Measurements from ENCODE around the gene TEX29.

The TEX29 gene

GRCh38 chr13:111380431-111380830, 60.0 kb downstream of the TEX29 start:
- H3K27ac ChIP-seq = no peak overlapping the region
- no peak for TF ChIP-seq CTCF (conservative IDR thresholded peaks at IDR 0.05)

- H3K27ac ChIP-seq = no peak overlapping the region
- no peak for TF ChIP-seq CTCF (conservative IDR thresholded peaks at IDR 0.05)
Measured at GRCh38 chr13:111382411-111382810, 62.0 kb downstream of the TEX29 start.

- no peak for TF ChIP-seq CTCF (conservative IDR thresholded peaks at IDR 0.05)
- H3K27ac ChIP-seq = no peak overlapping the region
Measured at GRCh38 chr13:111382877-111383276, 62.4 kb downstream of the TEX29 start.

GRCh38 chr13:111383591-111384440, 63.4 kb downstream of the TEX29 start:
- TF ChIP-seq CTCF (conservative IDR thresholded peaks at IDR 0.05) = no peak
- H3K27ac ChIP-seq = no peak overlapping the region

- H3K27ac ChIP-seq = no peak overlapping the region
- no peak for TF ChIP-seq CTCF (conservative IDR thresholded peaks at IDR 0.05)
Measured at GRCh38 chr13:111384441-111385182, 64.2 kb downstream of the TEX29 start.

- no peak overlapping the region for H3K27ac ChIP-seq
- TF ChIP-seq CTCF (conservative IDR thresholded peaks at IDR 0.05) = no peak
Measured at GRCh38 chr13:111385183-111385857, 64.9 kb downstream of the TEX29 start.

All from VCaP (cell line).